IMR-90 (cell line): ENCODE results near the gene ARHGAP5.

ENCODE experiments used
- CEBPB ChIP-seq: IDR thresholded peaks from 2 replicates; pipeline ENCODE4 v1.6.1; 2012; ENCODE audit warnings: low read depth, low read length, improper control_type of control experiment
- MAZ ChIP-seq: IDR thresholded peaks from 2 replicates; pipeline ENCODE4 v1.6.1; 2012; ENCODE audit warnings: low read depth, mild to moderate bottlenecking, low read length, improper control_type of control experiment, moderate library complexity, borderline replicate concordance
- POLR2A ChIP-seq: IDR thresholded peaks from 2 replicates; pipeline ENCODE4 v1.6.1; 2012; ENCODE audit warnings: mild to moderate bottlenecking, low read depth, low read length
- RFX5 ChIP-seq: IDR thresholded peaks from 2 replicates; pipeline ENCODE4 v1.8.0; 2012; ENCODE audit warnings: low read depth, mild to moderate bottlenecking, low read length, moderate library complexity
- TF ChIP-seq, protein P1 (sequence below): conservative IDR thresholded peaks from 2 replicates; pipeline ENCODE4 v1.5.1; 2012; ENCODE audit warnings: mild to moderate bottlenecking, low read depth, low read length, improper control_type of control experiment
- TF ChIP-seq, protein P2 (sequence below): fragments of 150-350 bp; IDR thresholded peaks from 2 replicates; pipeline ENCODE4 v1.6.1; 2017; ENCODE audit warnings: mild to moderate bottlenecking, antibody characterized with exemption, low read length, low read depth
- TF ChIP-seq, protein P3 (sequence below): fragments of 150-350 bp; IDR thresholded peaks from 2 replicates; pipeline ENCODE4 v1.6.1; 2016; ENCODE audit warnings: low read depth, mild to moderate bottlenecking, low read length, moderate library complexity, borderline replicate concordance

DNA sequence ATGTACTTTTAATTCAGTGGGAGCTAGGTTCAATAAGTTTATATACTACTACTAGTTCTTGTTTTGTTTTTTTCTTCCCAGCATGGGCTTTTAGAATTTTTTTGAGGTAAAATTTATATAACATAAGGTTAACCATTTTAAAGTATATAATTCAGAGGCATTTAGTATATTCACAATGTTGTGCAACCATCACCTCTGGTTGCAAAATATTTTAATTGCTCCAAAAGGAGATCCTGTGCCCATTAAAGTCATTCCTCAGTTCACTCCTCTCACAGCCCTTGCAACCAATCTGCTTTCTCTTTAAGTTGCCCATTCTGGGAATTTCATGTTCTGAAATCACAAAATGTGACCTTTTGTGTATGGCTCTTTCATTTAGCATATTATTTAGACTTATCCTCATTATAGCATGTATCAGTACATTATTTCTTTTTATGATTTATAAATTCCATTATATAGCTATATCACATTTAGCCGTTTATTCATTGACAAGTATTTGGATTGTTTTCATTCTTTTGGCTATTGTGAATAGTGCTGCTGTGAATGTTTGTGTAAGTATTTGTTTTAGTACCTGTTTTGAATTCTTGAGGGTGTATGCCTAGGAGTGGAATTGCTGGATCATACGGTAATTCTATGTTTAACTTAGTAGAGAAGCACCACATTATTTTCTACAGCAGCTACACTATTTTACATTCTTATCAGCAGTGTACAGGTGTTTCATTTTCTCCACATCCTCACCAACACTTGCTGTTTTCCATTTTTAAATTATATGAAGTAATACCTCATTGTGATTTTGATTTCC, 59.1 kb downstream of the ARHGAP5 start:
- TF ChIP-seq, protein P1, sequence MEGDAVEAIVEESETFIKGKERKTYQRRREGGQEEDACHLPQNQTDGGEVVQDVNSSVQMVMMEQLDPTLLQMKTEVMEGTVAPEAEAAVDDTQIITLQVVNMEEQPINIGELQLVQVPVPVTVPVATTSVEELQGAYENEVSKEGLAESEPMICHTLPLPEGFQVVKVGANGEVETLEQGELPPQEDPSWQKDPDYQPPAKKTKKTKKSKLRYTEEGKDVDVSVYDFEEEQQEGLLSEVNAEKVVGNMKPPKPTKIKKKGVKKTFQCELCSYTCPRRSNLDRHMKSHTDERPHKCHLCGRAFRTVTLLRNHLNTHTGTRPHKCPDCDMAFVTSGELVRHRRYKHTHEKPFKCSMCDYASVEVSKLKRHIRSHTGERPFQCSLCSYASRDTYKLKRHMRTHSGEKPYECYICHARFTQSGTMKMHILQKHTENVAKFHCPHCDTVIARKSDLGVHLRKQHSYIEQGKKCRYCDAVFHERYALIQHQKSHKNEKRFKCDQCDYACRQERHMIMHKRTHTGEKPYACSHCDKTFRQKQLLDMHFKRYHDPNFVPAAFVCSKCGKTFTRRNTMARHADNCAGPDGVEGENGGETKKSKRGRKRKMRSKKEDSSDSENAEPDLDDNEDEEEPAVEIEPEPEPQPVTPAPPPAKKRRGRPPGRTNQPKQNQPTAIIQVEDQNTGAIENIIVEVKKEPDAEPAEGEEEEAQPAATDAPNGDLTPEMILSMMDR = no peak
- TF ChIP-seq, protein P2, sequence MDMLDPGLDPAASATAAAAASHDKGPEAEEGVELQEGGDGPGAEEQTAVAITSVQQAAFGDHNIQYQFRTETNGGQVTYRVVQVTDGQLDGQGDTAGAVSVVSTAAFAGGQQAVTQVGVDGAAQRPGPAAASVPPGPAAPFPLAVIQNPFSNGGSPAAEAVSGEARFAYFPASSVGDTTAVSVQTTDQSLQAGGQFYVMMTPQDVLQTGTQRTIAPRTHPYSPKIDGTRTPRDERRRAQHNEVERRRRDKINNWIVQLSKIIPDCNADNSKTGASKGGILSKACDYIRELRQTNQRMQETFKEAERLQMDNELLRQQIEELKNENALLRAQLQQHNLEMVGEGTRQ = no peak
- TF ChIP-seq, protein P3, sequence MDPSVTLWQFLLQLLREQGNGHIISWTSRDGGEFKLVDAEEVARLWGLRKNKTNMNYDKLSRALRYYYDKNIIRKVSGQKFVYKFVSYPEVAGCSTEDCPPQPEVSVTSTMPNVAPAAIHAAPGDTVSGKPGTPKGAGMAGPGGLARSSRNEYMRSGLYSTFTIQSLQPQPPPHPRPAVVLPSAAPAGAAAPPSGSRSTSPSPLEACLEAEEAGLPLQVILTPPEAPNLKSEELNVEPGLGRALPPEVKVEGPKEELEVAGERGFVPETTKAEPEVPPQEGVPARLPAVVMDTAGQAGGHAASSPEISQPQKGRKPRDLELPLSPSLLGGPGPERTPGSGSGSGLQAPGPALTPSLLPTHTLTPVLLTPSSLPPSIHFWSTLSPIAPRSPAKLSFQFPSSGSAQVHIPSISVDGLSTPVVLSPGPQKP = no peak
- TF ChIP-seq POLR2A (no peak), CEBPB (peak; percentile 51), RFX5 (no peak), MAZ (no peak)
